Measurements from ENCODE around the gene KIF26A.
"Not testable (repeated sequence)": the region's sequence is repeated elsewhere in the genome, so short reads cannot be mapped to it uniquely, and the experiment has no call there.

The KIF26A gene

DNA sequence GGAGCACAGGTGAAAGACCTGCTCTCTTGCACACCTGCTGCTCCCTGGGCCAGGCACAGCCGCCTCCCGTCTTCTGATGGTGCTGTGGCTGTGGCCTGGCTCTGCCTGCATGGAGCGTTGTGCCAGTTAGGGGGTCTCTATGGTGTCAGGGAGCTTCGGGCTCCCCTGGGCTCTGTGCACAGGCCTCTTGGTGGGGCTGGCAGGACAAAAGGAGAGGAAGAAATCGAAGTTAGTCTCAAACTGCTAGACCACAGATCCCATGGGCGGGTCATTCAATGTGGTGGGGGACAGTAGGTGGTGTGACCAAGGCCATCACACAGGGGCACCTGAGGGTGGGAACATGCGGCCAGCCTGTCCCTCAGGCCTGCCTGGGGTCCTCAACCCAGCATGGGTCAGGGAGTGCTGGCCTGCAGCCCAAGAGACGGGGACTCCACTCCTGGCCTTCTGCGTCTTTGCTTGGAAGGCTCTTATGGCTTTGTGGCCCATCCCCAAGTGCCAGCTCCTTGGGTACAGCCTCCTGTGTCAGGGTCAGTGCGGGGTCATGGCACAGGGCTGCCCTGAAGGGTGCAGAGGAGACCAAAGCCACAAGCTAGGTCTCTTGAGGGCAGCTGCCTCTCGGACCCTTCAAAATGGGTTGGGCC is 84.1 kb downstream of the KIF26A start:
- no peak for DNase-seq (ENCODE audit: low spot score)

- no peak for DNase-seq (ENCODE audit: low spot score)
These were observed 85.0 kb downstream of the KIF26A start for GRCh38 chr14:104223101-104224041.

DNA sequence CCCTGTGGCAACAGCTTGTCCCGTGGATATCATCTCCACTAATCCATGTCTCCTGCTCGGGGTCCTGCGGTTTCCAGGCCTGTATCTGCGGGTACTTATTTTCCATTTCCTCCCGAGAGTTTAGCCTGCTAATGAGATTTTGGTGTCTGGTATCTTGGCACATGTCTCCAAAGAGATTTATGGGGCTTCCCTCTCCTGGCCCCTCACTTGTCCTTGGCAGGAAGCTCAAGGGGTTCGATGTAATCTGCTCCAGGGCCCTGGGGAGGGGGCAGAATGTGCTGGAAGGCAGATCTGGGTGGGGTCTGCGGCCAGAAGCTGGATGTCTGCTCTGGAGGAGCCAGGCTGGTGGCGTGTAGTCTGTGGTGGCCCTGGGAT is 85.7 kb downstream of the KIF26A start:
- no peak for DNase-seq (ENCODE audit: low spot score)

DNA sequence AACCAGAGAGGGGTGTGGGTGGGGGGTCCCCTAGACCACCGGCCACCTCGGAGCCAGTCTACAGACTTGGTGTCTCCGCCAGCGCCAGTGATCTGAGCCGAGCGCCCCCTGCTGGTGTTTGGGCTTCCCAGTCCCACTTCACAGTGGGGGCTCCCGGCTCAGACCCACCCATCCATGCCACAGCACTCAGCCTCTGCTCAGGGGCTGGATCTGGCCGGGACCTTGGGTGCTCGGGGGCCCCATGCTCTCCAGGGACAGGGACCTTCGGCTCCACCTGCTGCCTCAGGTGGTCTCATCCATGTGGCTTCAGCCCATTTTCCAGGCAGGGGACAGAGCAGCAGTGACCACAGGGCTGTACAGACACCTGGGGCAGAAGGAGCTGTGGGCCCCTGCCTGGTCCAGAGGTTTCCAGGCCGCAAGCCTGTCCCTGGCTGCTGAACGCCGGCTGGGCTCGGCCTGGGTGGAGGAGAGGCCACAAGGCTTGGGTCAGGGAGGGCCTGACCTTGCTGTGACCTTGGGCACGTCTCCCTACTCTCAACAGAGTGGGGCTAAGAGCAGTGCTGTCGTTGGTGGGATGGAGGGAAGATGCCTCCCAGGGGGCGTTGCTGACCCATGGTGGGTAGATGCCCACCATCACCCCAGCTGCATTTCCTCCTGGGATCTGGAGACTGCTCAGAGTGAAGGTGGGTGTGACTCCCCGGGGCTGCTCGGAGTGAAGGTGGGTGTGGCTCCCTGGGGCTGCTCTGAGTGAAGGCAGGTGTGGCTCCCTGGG is 86.3 kb downstream of the KIF26A start:
- peak; percentile 58 for DNase-seq (ENCODE audit: low spot score)

- not testable (repeated sequence) for DNase-seq (ENCODE audit: low spot score)
These were observed 87.1 kb downstream of the KIF26A start for GRCh38 chr14:104225278-104226190.

DNA sequence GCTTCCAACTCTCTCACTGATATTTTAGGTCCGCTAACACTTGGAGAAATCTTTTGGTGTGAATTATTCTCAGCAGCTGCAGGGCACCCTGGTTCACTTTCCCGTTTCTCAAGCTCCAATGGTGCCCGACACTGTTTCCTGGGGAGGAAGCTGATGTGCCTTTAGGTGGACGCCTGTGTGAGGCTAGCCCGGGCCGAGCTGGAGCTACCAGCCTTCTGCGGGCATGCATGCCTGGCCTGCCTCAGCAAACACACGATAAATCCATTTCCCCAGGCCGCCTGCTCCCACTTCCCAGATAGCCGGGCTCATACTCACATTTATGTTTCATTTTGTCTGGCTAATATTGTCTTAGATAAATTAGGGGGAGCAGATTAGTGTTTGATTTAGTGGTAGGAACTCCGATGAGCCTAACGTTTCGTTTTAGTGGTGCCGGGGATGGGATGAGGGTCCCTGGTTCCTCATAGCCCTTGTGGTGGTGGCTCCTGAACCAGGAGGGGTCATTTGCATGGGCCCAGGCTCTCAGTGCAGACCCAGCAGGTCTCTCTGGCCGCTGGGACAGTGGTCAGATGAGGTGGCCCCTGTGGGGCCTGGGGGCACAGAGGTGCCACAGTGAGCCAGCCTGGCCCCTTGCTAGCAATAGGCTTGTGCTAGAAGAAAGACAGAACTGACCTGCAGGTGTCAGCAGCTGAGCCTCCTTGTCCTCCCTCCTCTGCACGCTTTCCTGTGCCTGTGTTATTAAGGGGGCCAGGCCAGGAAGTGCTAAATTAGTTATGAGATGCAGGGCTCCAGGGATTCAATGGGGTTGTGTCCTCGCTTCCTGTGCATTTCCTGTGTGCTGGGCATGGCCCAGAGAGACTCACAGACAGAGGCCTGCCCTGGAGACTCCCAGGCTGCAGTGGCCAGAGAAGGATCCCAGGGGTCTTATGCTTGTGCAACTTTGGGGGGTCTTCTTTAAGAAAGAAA is 88.3 kb downstream of the KIF26A start:
- no peak for DNase-seq (ENCODE audit: low spot score)

GRCh38 chr14:104227806-104228205 is 89.4 kb downstream of the KIF26A start:
- DNase-seq (ENCODE audit: low spot score), result no peak

GRCh38 chr14:104228221-104228620 is 89.8 kb downstream of the KIF26A start:
- no peak for DNase-seq (ENCODE audit: low spot score)

- DNase-seq (ENCODE audit: low spot score), result no peak
These were observed 90.5 kb downstream of the KIF26A start for GRCh38 chr14:104228716-104229533.

DNA sequence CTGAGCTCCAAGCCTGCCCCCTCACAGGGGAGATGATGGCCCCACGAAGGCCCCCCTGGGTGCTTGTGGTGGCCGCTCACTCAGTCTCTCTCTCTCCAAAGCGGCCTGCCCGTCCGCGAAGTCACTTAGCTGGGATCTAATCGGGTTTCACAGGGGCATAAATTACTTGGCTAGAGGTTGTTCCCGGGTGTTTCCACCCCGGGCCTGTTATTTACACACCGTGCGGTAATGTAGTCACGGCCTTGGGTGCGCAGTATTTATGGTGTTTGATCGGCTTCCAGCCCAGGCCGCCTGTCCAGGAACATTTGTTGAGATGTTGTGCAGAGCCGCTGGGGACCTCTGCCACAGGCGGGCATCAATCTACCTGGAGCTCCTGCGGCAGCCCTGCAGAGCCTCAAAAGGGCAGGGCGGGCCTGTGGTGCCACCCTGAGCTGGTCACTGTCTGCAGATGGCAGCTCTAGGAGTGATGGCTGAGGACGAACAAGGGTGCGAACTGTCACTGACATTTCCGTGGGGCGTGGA is 91.2 kb downstream of the KIF26A start:
- no peak for DNase-seq (ENCODE audit: low spot score)

DNA sequence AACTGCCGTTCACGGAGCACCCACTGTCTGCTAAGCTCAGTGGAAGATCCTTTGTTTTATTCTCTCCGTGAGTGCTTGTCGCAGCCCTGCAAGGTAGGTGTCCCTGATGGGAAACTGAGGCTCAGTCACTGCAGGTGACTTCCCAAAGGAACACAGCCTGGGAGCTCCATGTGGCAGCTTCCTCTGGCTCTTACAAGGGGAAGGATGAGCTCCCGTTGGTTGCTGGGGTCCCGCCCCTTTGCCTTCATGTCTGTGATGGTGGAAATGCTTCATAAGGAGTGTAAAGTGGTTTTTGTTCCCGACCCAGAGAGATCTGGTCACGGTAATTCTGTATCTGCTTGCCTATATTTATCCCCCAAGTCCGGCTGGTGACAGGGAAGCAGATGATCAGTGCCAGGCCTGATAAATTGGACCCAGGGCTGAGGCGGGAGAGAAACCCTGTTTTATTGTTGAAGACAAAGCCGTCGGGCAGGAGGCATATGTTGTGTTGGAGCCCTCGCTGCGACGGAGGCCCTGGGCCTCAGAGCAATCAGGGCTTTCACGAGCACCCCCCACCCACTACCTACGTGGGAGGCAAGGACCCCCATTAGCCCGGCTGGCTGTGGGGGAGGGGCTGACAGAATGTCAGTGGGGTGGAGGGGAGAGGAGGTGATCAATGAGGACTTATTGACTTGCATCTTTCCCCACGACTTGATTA is 91.9 kb downstream of the KIF26A start:
- DNase-seq (ENCODE audit: low spot score), result no peak
